CD4-positive, alpha-beta T cell (primary cell): ENCODE measurements around the gene TTBK1. TPM values are rescaled to one million over a fixed set of nuclear protein-coding genes. Genes with fewer than 3 reads are reported as not detected.
A peak's percentile ranks its signal among the peaks of the same experiment; 100 is the strongest.

Source experiments
- ATAC-seq: fragments of 200-7000 bp; cut with Tn5 transposase; one replicate; pipeline ENCODE4 v1.10.0; 2022; ENCODE audit warnings: mild to moderate bottlenecking; ENCODE audit not compliant: poor library complexity
- CTCF ChIA-PET: fragments of 350-600 bp; sonication (Branson Sonifier 250); formaldehyde crosslinking; loops from one replicate; lab custom pipeline; 2021; ENCODE audit warnings: antibody characterized with exemption, inconsistent platforms; lab: Charles Lee
- POLR2A ChIA-PET: fragments of 350-600 bp; sonication (Branson Sonifier 250); formaldehyde crosslinking; loops from one replicate; lab custom pipeline; 2021; ENCODE audit warnings: antibody characterized with exemption, inconsistent platforms; lab: Charles Lee
- DNase-seq, 14 experiments: peaks; one replicate each; pipeline ENCODE4 v3.0.0-alpha.2; 2013 to 2020; ENCODE audit warnings: mixed read lengths in 2 of 14
- H3K27ac ChIP-seq, 2 donors: one replicate each; pipeline versions ENCODE4 v1.5.1 to v1.7.0; 2013; ENCODE audit warnings: low read length in 2 of 2, low read depth in 1 of 2, mild to moderate bottlenecking in 1 of 2
- H3K27me3 ChIP-seq, 2 experiments: 1 replicate in 1 of 2; 2 replicates in 1 of 2; pipeline versions ENCODE4 v1.6.1 to v1.7.0; 2013; ENCODE audit warnings: low read length in 2 of 2, control low read depth in 1 of 2, mild to moderate bottlenecking in 1 of 2, moderate library complexity in 1 of 2; ENCODE audit not compliant: insufficient read depth in 2 of 2, control insufficient read depth in 1 of 2
- H3K36me3 ChIP-seq: one replicate; pipeline ENCODE4 v1.6.1; 2013; ENCODE audit warnings: low read length, control low read depth; ENCODE audit not compliant: insufficient read depth
- H3K4me1 ChIP-seq: one replicate; pipeline ENCODE4 v1.6.1; 2013; ENCODE audit warnings: low read length, control low read depth; ENCODE audit not compliant: insufficient read depth
- H3K4me3 ChIP-seq: one replicate; pipeline ENCODE4 v1.5.1; 2013; ENCODE audit warnings: mild to moderate bottlenecking, low read length, moderate library complexity
- H3K9me3 ChIP-seq, 2 experiments: 1 replicate in 1 of 2; 2 replicates in 1 of 2; pipeline versions ENCODE4 v1.6.1 to v1.7.0; 2013; ENCODE audit warnings: low read length in 2 of 2, mild to moderate bottlenecking in 2 of 2, control low read depth in 1 of 2, moderate library complexity in 1 of 2; ENCODE audit not compliant: control insufficient read depth in 1 of 2, insufficient read depth in 1 of 2
- H3K27ac Mint-ChIP-seq: one replicate; pipeline ENCODE4 v1.8.0; 2020; ENCODE audit warnings: mixed read lengths
- H3K27me3 Mint-ChIP-seq: one replicate; pipeline ENCODE4 v1.8.0; 2021; ENCODE audit warnings: mixed read lengths
- H3K36me3 Mint-ChIP-seq: one replicate; pipeline ENCODE4 v1.8.0; 2021; ENCODE audit warnings: low read depth, mixed read lengths
- H3K4me1 Mint-ChIP-seq: one replicate; pipeline ENCODE4 v1.8.0; 2021; ENCODE audit warnings: low read depth, mixed read lengths
- H3K4me3 Mint-ChIP-seq: one replicate; pipeline ENCODE4 v1.8.0; 2020; ENCODE audit warnings: mild to moderate bottlenecking, mixed read lengths
- H3K9me3 Mint-ChIP-seq: one replicate; pipeline ENCODE4 v1.8.0; 2020; ENCODE audit warnings: mixed read lengths
- CTCF ChIP-seq: fragments of 200-600 bp; IDR thresholded peaks from one replicate; pipeline ENCODE4 v1.8.0; 2022; ENCODE audit warnings: antibody characterized with exemption, mild to moderate bottlenecking
- intact Hi-C, 2 experiments: fragments of 100-400 bp; cut with DNase I in 1 of 2; cut with micrococcal nuclease in 1 of 2; formaldehyde crosslinking; loops; one replicate each; pipeline versions ENCODE4 v1.15.1 to v1.9.0; 2023 to 2025; cut with DNase I, micrococcal nuclease
- total RNA-seq, 174 experiments: library from RNA in 2 of 174; stranded (reverse) in 2 of 174; gene quantifications; one replicate each; pipeline ENCODE4 v1.2.3 and lab custom pipeline; 2021 to 2026

Gene TTBK1
- total RNA-seq, 2 experiments from 2014 or later = not detected

- H3K27me3 ChIP-seq = no peaks in the 10 kb centered on the region
- ATAC-seq (no peak), DNase-seq (no peak)
- intact Hi-C loops = loop anchor here (1.0 to 2.0 kb wide), 2 partner anchors 89 to 90 kb away; no protein-coding TSS in a partner anchor
- CTCF ChIA-PET = interaction anchor here (1.3 to 1.7 kb wide), 2 partner anchors 89 to 198 kb away, joined by 3 to 6 read pairs; no protein-coding TSS in a partner anchor
- no peak for TF ChIP-seq CTCF
- no peaks in the 10 kb centered on the region for H3K9me3 ChIP-seq
- Mint-ChIP-seq H3K36me3 (no peaks in the 10 kb centered on the region), H3K27ac (no peak overlapping the region), H3K4me3 (peak overlapping the region; percentile 82), H3K9me3 (no peaks in the 10 kb centered on the region), H3K27me3 (no peaks in the 10 kb centered on the region), H3K4me1 (peaks cover 7% of the 10 kb centered on the region)
- no peaks in the 10 kb centered on the region for H3K36me3 ChIP-seq
- POLR2A ChIA-PET = interaction anchor here (1.0 to 2.3 kb wide), 4 partner anchors 25 to 119 kb away, joined by 3 to 10 read pairs (median 6); partner anchors contain the start of genes ABCC10 and ZNF318
- peak overlapping the region; percentile 63 for H3K4me3 ChIP-seq
- H3K27ac ChIP-seq = no peak overlapping the region
- H3K4me1 ChIP-seq = peaks cover 19% of the 10 kb centered on the region
Measured at GRCh38 chr6:43308990-43309477, 65.8 kb downstream of the TTBK1 start.

- no peak for ATAC-seq
- Mint-ChIP-seq H3K4me3 (no peak overlapping the region), H3K4me1 (peaks cover 7% of the 10 kb centered on the region), H3K9me3 (no peaks in the 10 kb centered on the region), H3K27ac (no peak overlapping the region), H3K27me3 (no peaks in the 10 kb centered on the region), H3K36me3 (no peaks in the 10 kb centered on the region)
- ChIA-PET POLR2A (interaction anchor here (0.6 kb wide), 1 partner anchor 39 kb away, joined by 5 read pairs; no protein-coding TSS in a partner anchor), CTCF (no interaction called here)
- Histone ChIP-seq H3K36me3 (no peaks in the 10 kb centered on the region), H3K27me3 (no peaks in the 10 kb centered on the region), H3K4me1 (peaks cover 19% of the 10 kb centered on the region), H3K4me3 (no peak overlapping the region), H3K27ac (no peak overlapping the region), H3K9me3 (no peaks in the 10 kb centered on the region)
- DNase-seq = no peak
- intact Hi-C loops = no loop called here
- no peak for TF ChIP-seq CTCF
Measured at GRCh38 chr6:43310134-43310533, 66.9 kb downstream of the TTBK1 start.

GRCh38 chr6:43310624-43311023 lies 67.3 kb downstream of the TTBK1 start:
- no peak for ATAC-seq
- Histone ChIP-seq H3K27me3 (no peaks in the 10 kb centered on the region), H3K4me1 (peaks cover 19% of the 10 kb centered on the region), H3K36me3 (no peaks in the 10 kb centered on the region), H3K9me3 (no peaks in the 10 kb centered on the region), H3K27ac (no peak overlapping the region), H3K4me3 (no peak overlapping the region)
- Mint-ChIP-seq H3K27me3 (no peaks in the 10 kb centered on the region), H3K27ac (no peak overlapping the region), H3K9me3 (no peaks in the 10 kb centered on the region), H3K4me1 (peaks cover 7% of the 10 kb centered on the region), H3K36me3 (no peaks in the 10 kb centered on the region), H3K4me3 (no peak overlapping the region)
- TF ChIP-seq CTCF = no peak
- DNase-seq = no peak
- ChIA-PET CTCF (no interaction called here), POLR2A (no interaction called here)
- intact Hi-C loops = no loop called here
